K562 (cell line): ENCODE measurements around the gene ADGRG4. TPM values are rescaled to one million over a fixed set of nuclear protein-coding genes. Genes with fewer than 3 reads are reported as not detected.
A peak's percentile ranks its signal among the peaks of the same experiment; 100 is the strongest.

ENCODE experiments used
- COPS2 ChIP-seq: fragments of 450-650 bp; conservative IDR thresholded peaks from 2 replicates; pipeline ENCODE4 v1.6.1; 2016; ENCODE audit warnings: mild to moderate bottlenecking, moderate library complexity
- ELF2 ChIP-seq: fragments of 250-450 bp; sonication (Bioruptor Pico); IDR thresholded peaks from 2 replicates; pipeline ENCODE4 v1.5.0; 2021; ENCODE audit warnings: mild to moderate bottlenecking
- HNRNPL ChIP-seq: fragments of 200-400 bp; formaldehyde crosslinking; IDR thresholded peaks from 2 replicates; pipeline ENCODE4 v1.6.1; 2017; ENCODE audit warnings: low read depth, mild to moderate bottlenecking, low read length
- MED1 ChIP-seq: sonication (generic); formaldehyde crosslinking; IDR thresholded peaks from 2 replicates; pipeline ENCODE4 v1.8.1; 2023; ENCODE audit warnings: missing genetic modification reagents, borderline replicate concordance
- MTA2 ChIP-seq: fragments of 450-650 bp; IDR thresholded peaks from 2 replicates; pipeline ENCODE4 v1.6.1; 2016; ENCODE audit warnings: low read depth
- MYC ChIP-seq, 2 experiments: fragments of 250-450 bp in 1 of 2; sonication (Bioruptor Pico) in 1 of 2; IDR thresholded peaks; 2 replicates each; pipeline versions ENCODE4 v1.5.1 to v1.6.1; 2012 to 2021; ENCODE audit warnings: low read depth in 2 of 2, borderline replicate concordance in 1 of 2, improper control_type of control experiment in 1 of 2, low read length in 1 of 2, mild to moderate bottlenecking in 1 of 2, moderate library complexity in 1 of 2
- NCOA6 ChIP-seq: fragments of 450-650 bp; IDR thresholded peaks from 2 replicates; pipeline ENCODE4 v1.6.1; 2017; ENCODE audit warnings: mild to moderate bottlenecking
- NFIX ChIP-seq: fragments of 250-450 bp; sonication (Bioruptor Pico); IDR thresholded peaks from 2 replicates; pipeline ENCODE4 v1.4.0; 2020; ENCODE audit warnings: low read depth, mild to moderate bottlenecking, moderate library complexity
- POLR2A ChIP-seq: fragments of 450-650 bp; conservative IDR thresholded peaks from 2 replicates; pipeline ENCODE4 v1.6.1; 2016
- PTTG1 ChIP-seq: fragments of 450-650 bp; IDR thresholded peaks from 2 replicates; pipeline ENCODE4 v1.6.1; 2016; ENCODE audit warnings: low read depth, mild to moderate bottlenecking, missing genetic modification characterization, missing compliant biosample characterization
- SMAD3 ChIP-seq: fragments of 450-650 bp; formaldehyde crosslinking; conservative IDR thresholded peaks from 2 replicates; pipeline ENCODE4 v1.4.0; 2020; ENCODE audit warnings: mild to moderate bottlenecking
- SP2 ChIP-seq: IDR thresholded peaks from 2 replicates; pipeline ENCODE4 v1.6.1; 2011; ENCODE audit warnings: mild to moderate bottlenecking, low read depth, low read length, moderate library complexity; ENCODE audit not compliant: poor library complexity, severe bottlenecking; ENCODE audit errors: extremely low read depth
- SREBF1 ChIP-seq: fragments of 150-350 bp; IDR thresholded peaks from 2 replicates; pipeline ENCODE4 v1.6.1; 2014; ENCODE audit warnings: antibody characterized with exemption, low read depth, low read length, borderline replicate concordance
- STAT5B ChIP-seq: fragments of 250-450 bp; sonication (Bioruptor Pico); IDR thresholded peaks from 2 replicates; pipeline ENCODE4 v1.8.0; 2021; ENCODE audit warnings: mild to moderate bottlenecking, inconsistent platforms
- TEAD1 ChIP-seq, 2 experiments: fragments of 450-650 bp in 1 of 2; sonication (generic) in 1 of 2; formaldehyde crosslinking; IDR thresholded peaks; 2 replicates each; pipeline versions ENCODE4 v1.4.0 to v1.8.0; 2020 to 2022; ENCODE audit warnings: mild to moderate bottlenecking in 2 of 2, missing genetic modification reagents in 1 of 2
- TOE1 ChIP-seq, 2 experiments: fragments of 450-650 bp in 1 of 2; sonication (generic) in 1 of 2; formaldehyde crosslinking in 1 of 2; IDR thresholded peaks; 2 replicates each; pipeline versions ENCODE4 v1.7.1 to v1.8.0; 2016 to 2022; ENCODE audit warnings: borderline replicate concordance in 2 of 2, mild to moderate bottlenecking in 2 of 2, antibody characterized with exemption in 1 of 2, inconsistent platforms in 1 of 2, low read depth in 1 of 2, missing genetic modification reagents in 1 of 2, moderate library complexity in 1 of 2
- ZKSCAN1 ChIP-seq: fragments of 150-350 bp; IDR thresholded peaks from 2 replicates; pipeline ENCODE4 v1.6.1; 2016; ENCODE audit warnings: low read depth, low read length
- ZNF143 ChIP-seq: sonication (generic); formaldehyde crosslinking; IDR thresholded peaks from 2 replicates; pipeline ENCODE4 v1.9.0; 2022; ENCODE audit warnings: mild to moderate bottlenecking, missing genetic modification reagents
- ZNF644 ChIP-seq: fragments of 200-800 bp; sonication (Bioruptor generic); IDR thresholded peaks from 2 replicates; pipeline ENCODE4 v1.6.1; 2016; ENCODE audit warnings: low read depth, missing genetic modification characterization, missing compliant biosample characterization
- polyA plus RNA-seq, 8 experiments: library from polyadenylated mRNA; depleted of rRNA in 4 of 8; stranded (reverse) in 5 of 8; unstranded in 3 of 8; fragments of >200 nt; fragmentation: Nextera tagmentation in 2 of 8; fragmentation: Illumina TruSeq in 1 of 8; extraction: Ambion mirVana in 2 of 8; extraction: Trizol in 1 of 8; gene quantifications; 2 replicates each; pipeline versions ENCODE4 v1.2.1 to v1.2.3, GENCODE V29; 2011 to 2014; ENCODE audit warnings: inconsistent platforms in 1 of 8, missing spikeins in 1 of 8
- total RNA-seq, 7 experiments: library from RNA; depleted of rRNA in 6 of 7; stranded (reverse); fragments of >200 nt in 6 of 7; fragmentation: Illumina TruSeq in 2 of 7; extraction: Trizol in 2 of 7; gene quantifications; 2 replicates each; pipeline versions ENCODE4 v1.2.1 to v1.2.3, GENCODE V29; 2011 to 2021; ENCODE audit warnings: low replicate concordance in 1 of 7
- TF ChIP-seq, protein P1 (sequence below): fragments of 200-800 bp; sonication (Bioruptor generic); IDR thresholded peaks from 2 replicates; pipeline ENCODE4 v1.6.1; 2017; ENCODE audit warnings: missing genetic modification characterization, missing compliant biosample characterization
- TF ChIP-seq, protein P2 (sequence below): fragments of 250-450 bp; sonication (Bioruptor Pico); IDR thresholded peaks from 2 replicates; pipeline ENCODE4 v1.8.0; 2021; ENCODE audit warnings: moderate library complexity, mild to moderate bottlenecking, inconsistent platforms

Gene ADGRG4
- total and polyA plus RNA-seq, 9 of the 15 experiments (the other 6 are each of a cell fraction or from before 2014, with no cell fraction given), result not detected

DNA sequence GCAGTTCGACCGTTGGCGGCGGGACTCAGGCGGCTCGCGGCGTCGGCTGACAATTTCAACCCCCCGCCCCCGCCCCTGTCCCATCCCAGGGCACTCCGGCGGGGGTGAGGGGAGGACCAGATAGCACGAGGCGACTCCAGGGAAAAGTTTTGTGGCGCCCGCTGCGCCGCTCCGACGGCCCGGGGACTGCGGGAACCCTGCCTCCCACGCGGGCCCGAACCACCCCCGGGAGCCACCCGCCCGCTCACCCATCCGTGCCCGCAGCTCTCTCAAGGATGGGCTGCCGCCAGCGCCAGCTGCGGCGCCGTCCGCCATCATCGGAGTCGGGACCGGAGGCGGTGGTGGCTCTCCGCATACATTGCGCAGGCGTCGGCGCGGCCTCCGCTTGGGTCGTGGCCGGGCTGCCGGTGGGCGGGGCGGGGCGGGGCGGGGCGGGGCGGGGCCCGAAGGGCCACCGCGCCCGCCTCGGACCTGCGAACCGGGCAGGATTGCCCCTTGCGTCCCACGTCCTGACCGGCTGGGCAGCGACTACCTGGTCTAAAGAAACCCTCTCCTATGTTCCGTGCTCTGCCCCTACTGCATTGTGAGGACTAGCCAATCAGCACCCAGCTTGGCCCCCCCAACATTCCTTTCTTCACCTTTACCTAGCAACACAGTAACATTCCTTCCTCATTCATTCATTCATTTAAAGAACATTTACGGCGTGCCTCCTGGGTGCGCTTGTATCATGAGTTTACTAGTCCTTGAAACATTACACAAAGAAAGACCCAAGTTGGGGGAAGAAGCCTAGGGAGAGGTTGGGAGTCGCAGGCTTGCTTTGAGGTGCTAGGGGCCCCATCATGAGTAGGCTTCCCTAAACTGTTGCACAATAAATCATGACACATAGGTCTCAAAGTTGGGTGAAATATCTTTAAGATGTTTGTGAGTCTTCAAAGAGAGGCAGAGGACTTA is 49.4 kb upstream of the ADGRG4 start, which contains the start of gene MAP7D3 (continued):
- TF ChIP-seq TEAD1 (CRISPR knock-in tag; IDR thresholded peaks at IDR 0.05), result 0 out of 4 replicates have a peak, but pooled peaks of 1 of the 2 experiments have one; percentile 20
- TF ChIP-seq NFIX, result no peak
- TF ChIP-seq, protein P1, sequence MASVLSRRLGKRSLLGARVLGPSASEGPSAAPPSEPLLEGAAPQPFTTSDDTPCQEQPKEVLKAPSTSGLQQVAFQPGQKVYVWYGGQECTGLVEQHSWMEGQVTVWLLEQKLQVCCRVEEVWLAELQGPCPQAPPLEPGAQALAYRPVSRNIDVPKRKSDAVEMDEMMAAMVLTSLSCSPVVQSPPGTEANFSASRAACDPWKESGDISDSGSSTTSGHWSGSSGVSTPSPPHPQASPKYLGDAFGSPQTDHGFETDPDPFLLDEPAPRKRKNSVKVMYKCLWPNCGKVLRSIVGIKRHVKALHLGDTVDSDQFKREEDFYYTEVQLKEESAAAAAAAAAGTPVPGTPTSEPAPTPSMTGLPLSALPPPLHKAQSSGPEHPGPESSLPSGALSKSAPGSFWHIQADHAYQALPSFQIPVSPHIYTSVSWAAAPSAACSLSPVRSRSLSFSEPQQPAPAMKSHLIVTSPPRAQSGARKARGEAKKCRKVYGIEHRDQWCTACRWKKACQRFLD (CRISPR knock-in tag), result no peak
- no peak for TF ChIP-seq ZNF644
- no peak for TF ChIP-seq ZNF143
- TF ChIP-seq MTA2, result no peak
- TF ChIP-seq SP2, result no peak
- no peak for TF ChIP-seq SMAD3 (CRISPR knock-in tag)
- TF ChIP-seq STAT5B (CRISPR knock-in tag), result no peak
- no peak for TF ChIP-seq MED1 (CRISPR knock-in tag)
- no peak for TF ChIP-seq PTTG1 (tag)
- TF ChIP-seq ZKSCAN1, result no peak
- no peak for TF ChIP-seq TOE1 (IDR thresholded peaks at IDR 0.05; ENCODE audit: borderline replicate concordance)
- no peak for TF ChIP-seq TOE1 (CRISPR knock-in tag; IDR thresholded peaks at IDR 0.05; ENCODE audit: borderline replicate concordance, low read depth)
- TF ChIP-seq, protein P2, sequence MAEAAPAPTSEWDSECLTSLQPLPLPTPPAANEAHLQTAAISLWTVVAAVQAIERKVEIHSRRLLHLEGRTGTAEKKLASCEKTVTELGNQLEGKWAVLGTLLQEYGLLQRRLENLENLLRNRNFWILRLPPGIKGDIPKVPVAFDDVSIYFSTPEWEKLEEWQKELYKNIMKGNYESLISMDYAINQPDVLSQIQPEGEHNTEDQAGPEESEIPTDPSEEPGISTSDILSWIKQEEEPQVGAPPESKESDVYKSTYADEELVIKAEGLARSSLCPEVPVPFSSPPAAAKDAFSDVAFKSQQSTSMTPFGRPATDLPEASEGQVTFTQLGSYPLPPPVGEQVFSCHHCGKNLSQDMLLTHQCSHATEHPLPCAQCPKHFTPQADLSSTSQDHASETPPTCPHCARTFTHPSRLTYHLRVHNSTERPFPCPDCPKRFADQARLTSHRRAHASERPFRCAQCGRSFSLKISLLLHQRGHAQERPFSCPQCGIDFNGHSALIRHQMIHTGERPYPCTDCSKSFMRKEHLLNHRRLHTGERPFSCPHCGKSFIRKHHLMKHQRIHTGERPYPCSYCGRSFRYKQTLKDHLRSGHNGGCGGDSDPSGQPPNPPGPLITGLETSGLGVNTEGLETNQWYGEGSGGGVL (CRISPR knock-in tag), result no peak
- 0 out of 2 replicates have a peak, but pooled peaks have one; percentile 38 for TF ChIP-seq HNRNPL
- no peak for TF ChIP-seq SREBF1
- TF ChIP-seq NCOA6, result peak; percentile 82
- TF ChIP-seq POLR2A, result peak; percentile 69
- no peak for TF ChIP-seq COPS2
- TF ChIP-seq MYC (IDR thresholded peaks at IDR 0.05; ENCODE audit: low read depth, low read length), result peak; percentile 50; the same call in 1 of the 2 replicates
- TF ChIP-seq MYC (CRISPR knock-in tag; IDR thresholded peaks at IDR 0.05; ENCODE audit: borderline replicate concordance, low read depth), result no peak
- no peak for TF ChIP-seq ELF2
